ENCODE results near the gene PYROXD2. TPM values are rescaled to one million over a fixed set of nuclear protein-coding genes. Genes with fewer than 3 reads are reported as not detected.

PYROXD2 gene
- total RNA-seq, 2 experiments from 2014 or later: 8.5 to 9.8 TPM

DNA sequence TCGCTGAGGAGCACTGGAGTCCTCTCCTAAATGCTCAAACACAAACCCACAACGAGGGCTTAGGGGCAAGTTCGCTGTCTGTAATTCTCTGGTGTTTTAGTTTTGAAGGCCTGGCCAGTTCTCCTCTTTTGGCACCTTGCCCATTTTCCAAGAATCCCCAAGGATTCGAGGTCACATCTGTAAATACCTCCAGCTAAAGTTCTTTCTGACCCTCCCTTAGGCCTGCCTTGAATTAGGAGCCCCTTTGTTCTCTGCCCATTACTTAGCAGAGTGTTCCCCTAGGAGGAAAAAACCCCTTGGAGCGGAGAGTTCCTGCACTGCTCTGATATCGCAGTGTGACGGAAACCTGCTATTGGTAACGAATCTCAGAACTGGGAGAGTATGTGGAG, 743 bp upstream of the PYROXD2 start:
- Mint-ChIP-seq H3K4me1 (ENCODE audit: low read depth) (peaks cover 26% of the 10 kb centered on the region), H3K9me3 (no peaks in the 10 kb centered on the region), H3K36me3 (ENCODE audit: low read depth) (peaks cover 44% of the 10 kb centered on the region), H3K27ac (peak overlapping the region; percentile 95), H3K27me3 (no peaks in the 10 kb centered on the region), H3K4me3 (no peak overlapping the region)
- TF ChIP-seq, protein P1, sequence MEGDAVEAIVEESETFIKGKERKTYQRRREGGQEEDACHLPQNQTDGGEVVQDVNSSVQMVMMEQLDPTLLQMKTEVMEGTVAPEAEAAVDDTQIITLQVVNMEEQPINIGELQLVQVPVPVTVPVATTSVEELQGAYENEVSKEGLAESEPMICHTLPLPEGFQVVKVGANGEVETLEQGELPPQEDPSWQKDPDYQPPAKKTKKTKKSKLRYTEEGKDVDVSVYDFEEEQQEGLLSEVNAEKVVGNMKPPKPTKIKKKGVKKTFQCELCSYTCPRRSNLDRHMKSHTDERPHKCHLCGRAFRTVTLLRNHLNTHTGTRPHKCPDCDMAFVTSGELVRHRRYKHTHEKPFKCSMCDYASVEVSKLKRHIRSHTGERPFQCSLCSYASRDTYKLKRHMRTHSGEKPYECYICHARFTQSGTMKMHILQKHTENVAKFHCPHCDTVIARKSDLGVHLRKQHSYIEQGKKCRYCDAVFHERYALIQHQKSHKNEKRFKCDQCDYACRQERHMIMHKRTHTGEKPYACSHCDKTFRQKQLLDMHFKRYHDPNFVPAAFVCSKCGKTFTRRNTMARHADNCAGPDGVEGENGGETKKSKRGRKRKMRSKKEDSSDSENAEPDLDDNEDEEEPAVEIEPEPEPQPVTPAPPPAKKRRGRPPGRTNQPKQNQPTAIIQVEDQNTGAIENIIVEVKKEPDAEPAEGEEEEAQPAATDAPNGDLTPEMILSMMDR (IDR thresholded peaks at IDR 0.05): no peak
- peaks cover 22% of the 10 kb centered on the region for H3K36me3 ChIP-seq (ENCODE audit: insufficient read depth, low read length)
- peak overlapping the region; percentile 45 to 73 for H3K27ac ChIP-seq (ENCODE audit: low read depth in 1 of 2, low read length in 2 of 2)
- H3K4me3 ChIP-seq (ENCODE audit: low read length): no peak overlapping the region
- peaks cover 17% of the 10 kb centered on the region for H3K4me1 ChIP-seq (ENCODE audit: insufficient read depth, low read length)
- DNase-seq (peak in 1 of 14 experiments; percentile 2), ATAC-seq (ENCODE audit: poor library complexity) (no peak)
- H3K9me3 ChIP-seq (ENCODE audit: control insufficient read depth in 1 of 2, insufficient read depth in 1 of 2, low read length in 2 of 2): no peaks in the 10 kb centered on the region
- intact Hi-C loops (cut with DNase I, micrococcal nuclease): no loop called here
- ChIA-PET CTCF (interaction anchor here (2.8 kb wide), 1 partner anchor 10 kb away, joined by 11 read pairs; no protein-coding TSS in a partner anchor), POLR2A (interaction anchor here (0.6 kb wide), 1 partner anchor 10 kb away, joined by 3 read pairs; no protein-coding TSS in a partner anchor)
- H3K27me3 ChIP-seq (ENCODE audit: control insufficient read depth in 1 of 2, insufficient read depth in 2 of 2, low read length in 2 of 2): no peaks in the 10 kb centered on the region

DNA sequence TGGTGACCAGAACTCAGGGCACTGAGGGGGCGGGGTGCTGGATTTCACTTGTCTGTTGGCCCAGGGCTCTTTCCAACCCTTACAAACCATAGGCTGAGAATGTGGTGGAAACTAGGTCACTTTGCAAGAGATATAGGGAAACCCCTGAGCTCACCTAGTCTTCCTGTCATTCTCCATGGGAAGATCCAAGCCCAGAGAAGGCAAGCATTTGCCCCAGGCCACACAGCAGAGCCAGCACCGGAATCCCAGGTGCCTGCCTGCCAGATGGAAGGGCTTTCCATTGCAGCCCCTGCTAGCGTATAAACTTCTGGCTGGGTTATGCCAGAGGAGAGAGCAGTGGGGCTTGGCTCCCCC, 427 bp downstream of the PYROXD2 start:
- H3K27ac ChIP-seq (ENCODE audit: low read depth in 1 of 2, low read length in 2 of 2): peak overlapping the region; percentile 45 to 73
- peaks cover 14% of the 10 kb centered on the region for H3K36me3 ChIP-seq (ENCODE audit: insufficient read depth, low read length)
- POLR2A ChIA-PET: interaction anchor here (1.2 kb wide), 1 partner anchor 31 kb away, joined by 5 read pairs; no protein-coding TSS in a partner anchor
- DNase-seq: no peak
- Mint-ChIP-seq H3K4me3 (peak overlapping the region; percentile 98), H3K9me3 (no peaks in the 10 kb centered on the region), H3K36me3 (ENCODE audit: low read depth) (peaks cover 36% of the 10 kb centered on the region), H3K4me1 (ENCODE audit: low read depth) (peaks cover 26% of the 10 kb centered on the region), H3K27ac (peak overlapping the region; percentile 95), H3K27me3 (no peaks in the 10 kb centered on the region)
- no peak for ATAC-seq (ENCODE audit: poor library complexity)
- CTCF ChIA-PET: interaction anchor here (2.8 kb wide), 1 partner anchor 11 kb away, joined by 11 read pairs; no protein-coding TSS in a partner anchor
- H3K4me1 ChIP-seq (ENCODE audit: insufficient read depth, low read length): peaks cover 17% of the 10 kb centered on the region
- H3K4me3 ChIP-seq (ENCODE audit: low read length): peak overlapping the region; percentile 59
- H3K27me3 ChIP-seq (ENCODE audit: control insufficient read depth in 1 of 2, insufficient read depth in 2 of 2, low read length in 2 of 2): no peaks in the 10 kb centered on the region
- TF ChIP-seq, protein P1 (IDR thresholded peaks at IDR 0.05): no peak
- no peaks in the 10 kb centered on the region for H3K9me3 ChIP-seq (ENCODE audit: control insufficient read depth in 1 of 2, insufficient read depth in 1 of 2, low read length in 2 of 2)
- intact Hi-C loops (cut with DNase I, micrococcal nuclease): no loop called here

DNA sequence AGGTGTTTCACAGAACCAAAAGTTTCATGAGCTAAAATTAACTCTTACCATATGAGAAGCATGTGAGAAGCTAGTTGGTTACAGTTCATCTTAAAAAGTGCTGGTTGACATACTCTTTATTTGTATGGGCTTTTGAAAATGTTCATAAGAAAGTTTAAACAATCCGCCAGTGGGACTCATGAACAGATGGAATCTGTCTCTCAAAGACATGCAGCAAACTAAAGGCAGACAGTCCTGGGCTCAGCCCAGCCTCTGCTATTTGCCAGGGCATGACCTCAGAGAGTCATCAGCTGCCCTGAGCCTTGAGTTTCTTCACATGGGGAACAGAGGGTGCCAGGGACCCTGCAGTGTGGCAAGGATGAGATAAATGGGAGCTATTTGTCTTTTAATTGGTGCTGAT, 3.2 kb downstream of the PYROXD2 start:
- Mint-ChIP-seq H3K27ac (no peak overlapping the region), H3K36me3 (ENCODE audit: low read depth) (peaks cover 13% of the 10 kb centered on the region), H3K4me1 (ENCODE audit: low read depth) (peaks cover 26% of the 10 kb centered on the region), H3K9me3 (no peaks in the 10 kb centered on the region), H3K27me3 (no peaks in the 10 kb centered on the region), H3K4me3 (no peak overlapping the region)
- TF ChIP-seq, protein P1 (IDR thresholded peaks at IDR 0.05): no peak
- intact Hi-C loops (cut with DNase I, micrococcal nuclease): no loop called here
- Histone ChIP-seq H3K27me3 (ENCODE audit: control insufficient read depth in 1 of 2, insufficient read depth in 2 of 2, low read length in 2 of 2) (no peaks in the 10 kb centered on the region), H3K27ac (ENCODE audit: low read depth in 1 of 2, low read length in 2 of 2) (no peak overlapping the region), H3K4me3 (ENCODE audit: low read length) (no peak overlapping the region), H3K4me1 (ENCODE audit: insufficient read depth, low read length) (peaks cover 17% of the 10 kb centered on the region), H3K9me3 (ENCODE audit: control insufficient read depth in 1 of 2, insufficient read depth in 1 of 2, low read length in 2 of 2) (no peaks in the 10 kb centered on the region), H3K36me3 (ENCODE audit: insufficient read depth, low read length) (peaks cover 2% of the 10 kb centered on the region)
- ChIA-PET POLR2A (no interaction called here), CTCF (no interaction called here)
- DNase-seq: no peak
- no peak for ATAC-seq (ENCODE audit: poor library complexity)
